CD4-positive, alpha-beta T cell (primary cell): Measurements from ENCODE around the gene PPP2R5C. TPM values are rescaled to one million over a fixed set of nuclear protein-coding genes. Genes with fewer than 3 reads are reported as not detected.
A peak's percentile ranks its signal among the peaks of the same experiment; 100 is the strongest.

ENCODE experiments used
- ATAC-seq: fragments of 200-7000 bp; cut with Tn5 transposase; one replicate; pipeline ENCODE4 v1.10.0; 2022; ENCODE audit warnings: mild to moderate bottlenecking; ENCODE audit not compliant: poor library complexity
- CTCF ChIA-PET: fragments of 350-600 bp; sonication (Branson Sonifier 250); formaldehyde crosslinking; loops from one replicate; lab custom pipeline; 2021; ENCODE audit warnings: antibody characterized with exemption, inconsistent platforms; lab: Charles Lee
- POLR2A ChIA-PET: fragments of 350-600 bp; sonication (Branson Sonifier 250); formaldehyde crosslinking; loops from one replicate; lab custom pipeline; 2021; ENCODE audit warnings: antibody characterized with exemption, inconsistent platforms; lab: Charles Lee
- DNase-seq, 14 experiments: peaks; one replicate each; pipeline ENCODE4 v3.0.0-alpha.2; 2013 to 2020; ENCODE audit warnings: mixed read lengths in 2 of 14
- H3K27ac ChIP-seq, 2 donors: one replicate each; pipeline versions ENCODE4 v1.5.1 to v1.7.0; 2013; ENCODE audit warnings: low read length in 2 of 2, low read depth in 1 of 2, mild to moderate bottlenecking in 1 of 2
- H3K27me3 ChIP-seq, 2 experiments: 1 replicate in 1 of 2; 2 replicates in 1 of 2; pipeline versions ENCODE4 v1.6.1 to v1.7.0; 2013; ENCODE audit warnings: low read length in 2 of 2, control low read depth in 1 of 2, mild to moderate bottlenecking in 1 of 2, moderate library complexity in 1 of 2; ENCODE audit not compliant: insufficient read depth in 2 of 2, control insufficient read depth in 1 of 2
- H3K36me3 ChIP-seq: one replicate; pipeline ENCODE4 v1.6.1; 2013; ENCODE audit warnings: low read length, control low read depth; ENCODE audit not compliant: insufficient read depth
- H3K4me1 ChIP-seq: one replicate; pipeline ENCODE4 v1.6.1; 2013; ENCODE audit warnings: low read length, control low read depth; ENCODE audit not compliant: insufficient read depth
- H3K4me3 ChIP-seq: one replicate; pipeline ENCODE4 v1.5.1; 2013; ENCODE audit warnings: mild to moderate bottlenecking, low read length, moderate library complexity
- H3K9me3 ChIP-seq, 2 experiments: 1 replicate in 1 of 2; 2 replicates in 1 of 2; pipeline versions ENCODE4 v1.6.1 to v1.7.0; 2013; ENCODE audit warnings: low read length in 2 of 2, mild to moderate bottlenecking in 2 of 2, control low read depth in 1 of 2, moderate library complexity in 1 of 2; ENCODE audit not compliant: control insufficient read depth in 1 of 2, insufficient read depth in 1 of 2
- H3K27ac Mint-ChIP-seq: one replicate; pipeline ENCODE4 v1.8.0; 2020; ENCODE audit warnings: mixed read lengths
- H3K27me3 Mint-ChIP-seq: one replicate; pipeline ENCODE4 v1.8.0; 2021; ENCODE audit warnings: mixed read lengths
- H3K36me3 Mint-ChIP-seq: one replicate; pipeline ENCODE4 v1.8.0; 2021; ENCODE audit warnings: low read depth, mixed read lengths
- H3K4me1 Mint-ChIP-seq: one replicate; pipeline ENCODE4 v1.8.0; 2021; ENCODE audit warnings: low read depth, mixed read lengths
- H3K4me3 Mint-ChIP-seq: one replicate; pipeline ENCODE4 v1.8.0; 2020; ENCODE audit warnings: mild to moderate bottlenecking, mixed read lengths
- H3K9me3 Mint-ChIP-seq: one replicate; pipeline ENCODE4 v1.8.0; 2020; ENCODE audit warnings: mixed read lengths
- CTCF ChIP-seq: fragments of 200-600 bp; IDR thresholded peaks from one replicate; pipeline ENCODE4 v1.8.0; 2022; ENCODE audit warnings: antibody characterized with exemption, mild to moderate bottlenecking
- intact Hi-C, 2 experiments: fragments of 100-400 bp; cut with DNase I in 1 of 2; cut with micrococcal nuclease in 1 of 2; formaldehyde crosslinking; loops; one replicate each; pipeline versions ENCODE4 v1.15.1 to v1.9.0; 2023 to 2025; cut with DNase I, micrococcal nuclease
- total RNA-seq, 174 experiments: library from RNA in 2 of 174; stranded (reverse) in 2 of 174; gene quantifications; one replicate each; pipeline ENCODE4 v1.2.3 and lab custom pipeline; 2021 to 2026

The PPP2R5C gene
- total RNA-seq, 2 experiments from 2014 or later, result 463 to 487 TPM

GRCh38 chr14:101758913-101759593 lies 2.5 kb upstream of the PPP2R5C start:
- ChIA-PET POLR2A (interaction anchor here (1.8 to 5.1 kb wide), 5 partner anchors 12 to 66 kb away, joined by 6 to 78 read pairs (median 24); no protein-coding TSS in a partner anchor), CTCF (interaction anchor here (3.3 kb wide), 1 partner anchor 52 kb away, joined by 14 read pairs; no protein-coding TSS in a partner anchor)
- Mint-ChIP-seq H3K9me3 (no peaks in the 10 kb centered on the region), H3K27me3 (peaks cover 8% of the 10 kb centered on the region), H3K4me1 (peaks cover 23% of the 10 kb centered on the region), H3K27ac (no peak overlapping the region), H3K4me3 (no peak overlapping the region), H3K36me3 (peaks cover 14% of the 10 kb centered on the region)
- ATAC-seq (no peak), DNase-seq (no peak)
- TF ChIP-seq CTCF, result no peak
- Histone ChIP-seq H3K9me3 (no peaks in the 10 kb centered on the region), H3K4me1 (peaks cover 26% of the 10 kb centered on the region), H3K27ac (no peak overlapping the region), H3K4me3 (no peak overlapping the region), H3K36me3 (peaks cover 7% of the 10 kb centered on the region), H3K27me3 (no peaks in the 10 kb centered on the region)
- intact Hi-C loops, result loop anchor here in 1 of 2 experiments (2.0 to 5.0 kb wide), 2 partner anchors 32 to 383 kb away; no protein-coding TSS in a partner anchor

- Histone ChIP-seq H3K27me3 (no peaks in the 10 kb centered on the region), H3K4me3 (peak overlapping the region; percentile 97), H3K27ac (peak overlapping the region; percentile 26 to 30), H3K9me3 (no peaks in the 10 kb centered on the region), H3K4me1 (peaks cover 30% of the 10 kb centered on the region), H3K36me3 (peaks cover 8% of the 10 kb centered on the region)
- Mint-ChIP-seq H3K9me3 (no peaks in the 10 kb centered on the region), H3K27ac (peak overlapping the region; percentile 91), H3K4me3 (peak overlapping the region; percentile 89), H3K4me1 (peaks cover 36% of the 10 kb centered on the region), H3K27me3 (no peaks in the 10 kb centered on the region), H3K36me3 (peaks cover 27% of the 10 kb centered on the region)
- TF ChIP-seq CTCF, result no peak
- CTCF ChIA-PET, result interaction anchor here (0.6 to 3.3 kb wide), 5 partner anchors 10 to 123 kb away, joined by 3 to 14 read pairs (median 3); no protein-coding TSS in a partner anchor
- DNase-seq (peak; percentile 95 to 99 (median 98)), ATAC-seq (peak; percentile 73)
- intact Hi-C loops, result loop anchor here (1.0 to 5.0 kb wide), 9 partner anchors 30 to 1383 kb away; partner anchors contain the start of genes HSP90AA1 (in 1 of the 2), WDR25 (in 1 of the 2) and ZNF839 (in 1 of the 2)
- POLR2A ChIA-PET, result interaction anchor here (0.8 to 5.1 kb wide), 20 partner anchors 11 to 1536 kb away, joined by 3 to 78 read pairs (median 6); partner anchors contain the start of gene DYNC1H1
Observed at GRCh38 chr14:101760138-101761011, 1.1 kb upstream of the PPP2R5C start.
